Bronchial epithelial cell (primary cell): Measurements from ENCODE around the gene CDK17. TPM values are rescaled to one million over a fixed set of nuclear protein-coding genes. Genes with fewer than 3 reads are reported as not detected.
A peak's percentile ranks its signal among the peaks of the same experiment; 100 is the strongest.
"Not testable (repeated sequence)": the region's sequence is repeated elsewhere in the genome, so short reads cannot be mapped to it uniquely, and the experiment has no call there.

Experiments used
- DNase-seq: peaks from one replicate; pipeline ENCODE4 v3.0.0-alpha.2; 2010; ENCODE audit warnings: low read depth
- FAIRE-seq: peaks from 2 replicates; lab custom pipeline; 2011; peaks lifted over from hg19 to GRCh38; lab: Jason Lieb, UNC
- H3K27me3 ChIP-seq: 2 replicates; pipeline ENCODE4 v1.5.1; 2011; ENCODE audit warnings: low read length; ENCODE audit not compliant: control insufficient read depth, insufficient read depth
- H3K36me3 ChIP-seq: 2 replicates; pipeline ENCODE4 v1.5.1; 2011; ENCODE audit warnings: low read length; ENCODE audit not compliant: control insufficient read depth, insufficient read depth
- H3K4me3 ChIP-seq: 2 replicates; pipeline ENCODE4 v1.5.1; 2011; ENCODE audit warnings: mild to moderate bottlenecking, low read depth, low read length, control low read depth
- CTCF ChIP-seq: IDR thresholded peaks from 2 replicates; pipeline ENCODE4 v1.5.1; 2011; ENCODE audit warnings: mild to moderate bottlenecking, moderate library complexity, low read length, control low read depth, inconsistent platforms; ENCODE audit not compliant: insufficient read depth, severe bottlenecking
- total RNA-seq: library from RNA; depleted of rRNA; stranded (reverse); fragments of >200 nt; gene quantifications from 2 replicates; pipeline ENCODE4 v1.2.1, GENCODE V29; 2014

CDK17 gene
- total RNA-seq, 1 donor from 2014 or later, result 34.5 TPM

- DNase-seq (no peak), FAIRE-seq (no peak)
- Histone ChIP-seq H3K4me3 (peak overlapping the region; percentile 79), H3K36me3 (no peaks in the 10 kb centered on the region), H3K27me3 (no peaks in the 10 kb centered on the region)
- TF ChIP-seq CTCF, result no peak
Observed at GRCh38 chr12:96397756-96398423, 2.3 kb downstream of the CDK17 start.

GRCh38 chr12:96396914-96397313 lies 3.3 kb downstream of the CDK17 start:
- no peak for TF ChIP-seq CTCF
- H3K4me3 ChIP-seq, result no peak overlapping the region
- DNase-seq (no peak), FAIRE-seq (no peak)
- H3K36me3 ChIP-seq, result no peaks in the 10 kb centered on the region
- H3K27me3 ChIP-seq, result no peaks in the 10 kb centered on the region

GRCh38 chr12:96396209-96396608 lies 4.0 kb downstream of the CDK17 start:
- H3K36me3 ChIP-seq, result no peaks in the 10 kb centered on the region
- no peak overlapping the region for H3K4me3 ChIP-seq
- DNase-seq (no peak), FAIRE-seq (no peak)
- no peak for TF ChIP-seq CTCF
- no peaks in the 10 kb centered on the region for H3K27me3 ChIP-seq

- no peak for TF ChIP-seq CTCF
- DNase-seq (no peak), FAIRE-seq (no peak)
- H3K4me3 ChIP-seq, result no peak overlapping the region
- no peaks in the 10 kb centered on the region for H3K36me3 ChIP-seq
- no peaks in the 10 kb centered on the region for H3K27me3 ChIP-seq
Observed at GRCh38 chr12:96395236-96395635, 5.0 kb downstream of the CDK17 start.

GRCh38 chr12:96393229-96393628 lies 7.0 kb downstream of the CDK17 start:
- FAIRE-seq, H3K36me3 ChIP-seq, H3K27me3 ChIP-seq, H3K4me3 ChIP-seq, DNase-seq: not testable (repeated sequence)

GRCh38 chr12:96392397-96392796 lies 7.8 kb downstream of the CDK17 start:
- no peaks in the 10 kb centered on the region for H3K36me3 ChIP-seq
- TF ChIP-seq CTCF, result no peak
- FAIRE-seq (no peak), DNase-seq (no peak)
- H3K4me3 ChIP-seq, result no peak overlapping the region
- H3K27me3 ChIP-seq, result no peaks in the 10 kb centered on the region
